Inflammatory macrophage (primary cell): ENCODE measurements around the gene DZIP3.
"Not testable (repeated sequence)": the region's sequence is repeated elsewhere in the genome, so short reads cannot be mapped to it uniquely, and the experiment has no call there.

Experiments
- DNase-seq, 2 donors: peaks; one replicate each; pipeline ENCODE4 v3.0.0-alpha.2; 2020 to 2022

The DZIP3 gene

DNA sequence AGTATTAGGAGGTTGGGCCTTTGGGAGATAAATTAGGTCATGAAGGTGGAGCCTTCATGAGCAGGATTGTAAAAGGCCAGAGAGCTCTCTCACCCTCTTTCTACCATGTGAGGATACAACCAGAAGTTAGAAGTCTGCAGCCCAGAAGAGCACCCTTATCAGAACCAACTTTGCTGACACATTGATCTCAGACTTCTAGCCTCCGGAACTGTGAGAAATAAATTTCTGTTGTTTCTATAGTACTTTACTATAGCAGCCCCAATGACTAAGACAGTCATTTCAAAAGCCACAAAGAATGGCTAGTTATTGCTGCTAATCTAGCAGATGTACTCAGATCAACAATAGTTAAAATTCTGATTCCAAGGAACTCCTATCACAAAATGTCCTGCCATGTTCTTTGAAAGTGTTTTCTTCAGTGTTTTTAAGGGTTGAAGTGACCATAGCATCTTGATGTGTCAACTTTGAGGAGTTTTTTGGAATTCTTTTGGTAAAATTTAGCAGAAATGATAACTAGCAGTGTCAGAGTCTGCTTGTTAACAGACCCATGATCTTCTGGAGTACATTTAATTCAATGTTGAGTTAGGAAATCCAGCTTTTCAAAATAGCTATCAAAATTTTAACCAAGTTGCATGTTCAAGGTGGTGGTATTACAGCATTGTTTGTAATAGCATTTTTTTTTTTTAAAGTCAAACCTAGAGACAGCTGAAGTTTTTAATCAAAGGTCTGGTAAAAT lies 10.3 kb downstream of the DZIP3 start:
- DNase-seq, result no peak

GRCh38 chr3:108602249-108602934 lies 12.9 kb downstream of the DZIP3 start:
- no peak for DNase-seq

DNA sequence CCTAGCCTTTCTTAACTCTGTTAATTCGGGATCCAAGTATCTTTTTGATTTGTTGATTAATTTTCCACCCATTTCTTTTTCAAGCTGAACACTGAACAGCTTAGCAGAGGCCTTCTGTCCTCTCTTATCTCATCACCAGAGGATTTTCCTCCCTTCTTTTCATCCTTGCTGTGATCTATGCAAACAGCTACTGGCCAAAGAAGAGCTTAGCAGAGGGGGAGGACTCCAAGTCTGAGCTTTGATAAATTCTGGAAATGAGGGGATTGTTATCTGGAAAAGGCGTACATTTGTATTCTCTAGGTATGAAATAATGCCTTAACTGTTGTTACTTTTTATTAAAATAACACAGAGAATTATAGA lies 13.4 kb downstream of the DZIP3 start:
- no peak for DNase-seq

DNA sequence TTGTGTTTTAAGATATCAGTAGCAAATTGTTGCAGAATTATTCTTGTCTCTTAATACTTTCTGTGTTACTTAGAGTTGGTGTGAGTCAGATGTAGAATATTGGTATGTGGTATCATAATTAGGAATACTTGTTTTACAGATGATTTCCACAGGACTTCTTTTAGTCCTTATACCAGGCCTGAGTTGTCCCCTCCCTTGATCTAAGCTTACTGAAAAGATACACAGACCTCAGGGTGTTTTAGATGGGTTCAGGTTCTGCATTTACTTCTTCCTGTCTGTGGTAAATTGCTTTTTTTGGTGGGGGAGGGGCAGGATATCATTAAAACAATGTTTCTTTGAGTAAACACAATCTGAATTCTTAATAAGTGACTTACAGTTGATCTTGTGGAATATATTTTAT lies 14.2 kb downstream of the DZIP3 start:
- DNase-seq, result no peak

GRCh38 chr3:108605028-108605427 lies 15.5 kb downstream of the DZIP3 start:
- DNase-seq, result no peak

- DNase-seq, result no peak
Observed at GRCh38 chr3:108605491-108605890, 16.0 kb downstream of the DZIP3 start.

DNA sequence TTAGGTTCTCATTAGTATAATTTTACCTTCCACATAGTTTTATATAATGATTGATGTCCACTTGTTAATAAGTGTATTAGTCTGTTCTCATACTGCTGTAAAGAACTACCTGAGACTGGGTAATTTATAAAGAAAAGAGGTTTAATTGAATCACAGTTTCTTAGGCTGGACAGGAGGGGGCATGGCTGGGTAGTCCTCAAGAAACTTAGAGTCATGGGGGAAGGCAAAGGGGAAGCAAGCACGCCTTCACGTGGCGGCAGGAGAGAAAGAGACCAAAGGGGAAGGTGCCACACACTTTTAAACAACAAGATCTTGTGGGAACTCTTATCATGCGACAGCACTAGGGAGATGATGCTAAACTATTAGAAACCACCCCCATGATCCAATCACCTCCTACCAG lies 19.2 kb downstream of the DZIP3 start:
- no peak for DNase-seq

- DNase-seq, result no peak
Observed at GRCh38 chr3:108610651-108611050, 21.1 kb downstream of the DZIP3 start.

DNA sequence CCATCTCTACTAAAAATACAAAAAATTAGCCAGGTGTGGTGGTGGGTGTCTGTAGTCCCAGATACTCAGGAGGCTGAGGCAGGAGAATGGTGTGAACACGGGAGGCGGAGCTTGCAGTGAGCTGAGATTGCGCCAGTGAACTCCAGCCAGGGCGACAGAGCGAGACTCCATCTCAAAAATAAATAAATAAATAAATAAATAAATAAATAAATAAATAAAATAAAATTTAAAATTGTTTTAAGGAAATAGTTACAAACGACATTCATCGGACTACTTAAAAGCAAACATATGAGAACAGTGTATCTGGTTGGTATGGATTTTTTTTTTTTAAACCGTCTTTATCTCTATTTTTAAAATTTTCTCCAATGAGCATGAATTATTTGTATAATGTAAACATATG lies 26.6 kb downstream of the DZIP3 start:
- not testable (repeated sequence) for DNase-seq

GRCh38 chr3:108620250-108620649 lies 30.7 kb downstream of the DZIP3 start:
- no peak for DNase-seq

DNA sequence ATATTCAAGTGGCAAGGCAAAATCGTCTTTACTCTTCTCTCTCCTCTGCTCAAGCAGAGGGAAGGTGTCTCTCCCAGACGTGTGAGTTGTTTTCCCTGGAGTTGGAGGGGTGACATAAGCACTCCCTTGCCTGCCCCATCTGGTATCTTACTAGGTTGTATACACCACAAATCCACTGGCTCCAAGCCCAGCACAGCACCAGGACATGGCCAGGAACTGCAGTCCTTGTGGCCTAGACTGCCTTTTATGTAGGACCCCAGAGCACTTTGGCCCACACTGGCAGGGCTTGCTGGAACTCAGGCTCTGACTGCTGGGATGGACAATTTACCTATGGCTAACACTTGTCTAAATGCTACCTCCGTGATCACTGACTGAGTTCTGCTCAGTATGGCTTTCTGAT lies 34.0 kb downstream of the DZIP3 start:
- no peak for DNase-seq

GRCh38 chr3:108629974-108630373 lies 40.5 kb downstream of the DZIP3 start:
- no peak for DNase-seq

GRCh38 chr3:108642526-108642925 lies 53.0 kb downstream of the DZIP3 start:
- no peak for DNase-seq

DNA sequence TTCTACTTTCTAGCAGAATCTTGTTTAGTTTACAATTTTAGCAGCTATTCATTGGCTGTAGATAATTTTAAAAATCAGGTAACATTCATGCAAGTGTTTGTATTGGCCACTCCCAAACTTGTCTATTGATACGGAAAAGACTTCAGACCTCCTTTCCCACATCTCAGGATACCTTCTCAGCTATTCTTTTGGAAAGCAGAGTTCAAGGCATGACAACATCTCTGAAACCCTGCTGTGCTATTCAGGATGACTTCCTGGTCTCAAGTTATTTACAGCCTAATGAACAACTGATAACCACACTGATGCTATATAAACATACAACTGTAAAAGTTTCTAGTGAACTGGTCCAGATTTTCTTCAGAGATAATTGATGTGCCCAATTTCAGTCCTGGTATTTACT lies 55.8 kb downstream of the DZIP3 start:
- DNase-seq, result no peak

DNA sequence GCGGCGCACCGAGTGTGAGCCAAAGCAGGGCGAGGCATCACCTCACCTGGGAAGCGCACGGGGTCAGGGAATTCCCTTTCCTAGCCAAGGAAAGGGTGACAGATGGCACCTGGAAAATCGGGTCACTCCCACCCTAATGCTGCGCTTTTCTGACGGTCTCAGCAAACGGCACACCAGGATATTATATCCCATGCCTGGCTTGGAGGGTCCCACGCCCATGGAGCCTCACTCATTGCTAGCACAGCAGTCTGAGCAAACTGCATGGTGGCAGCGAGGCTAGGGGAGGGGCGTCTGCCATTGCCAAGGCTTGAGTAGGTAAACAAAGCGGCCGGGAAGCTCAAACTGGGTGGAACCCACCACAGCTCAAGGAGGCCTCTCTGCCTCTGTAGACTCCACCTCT lies 66.1 kb downstream of the DZIP3 start:
- not testable (repeated sequence) for DNase-seq

- DNase-seq, result no peak
Observed at GRCh38 chr3:108661699-108662098, 72.2 kb downstream of the DZIP3 start.

GRCh38 chr3:108662142-108662738 lies 72.7 kb downstream of the DZIP3 start:
- peak; percentile 37 to 63 for DNase-seq

- no peak for DNase-seq
Observed at GRCh38 chr3:108664266-108664665, 74.7 kb downstream of the DZIP3 start.

- DNase-seq, result no peak
Observed at GRCh38 chr3:108667312-108667711, 77.8 kb downstream of the DZIP3 start.

DNA sequence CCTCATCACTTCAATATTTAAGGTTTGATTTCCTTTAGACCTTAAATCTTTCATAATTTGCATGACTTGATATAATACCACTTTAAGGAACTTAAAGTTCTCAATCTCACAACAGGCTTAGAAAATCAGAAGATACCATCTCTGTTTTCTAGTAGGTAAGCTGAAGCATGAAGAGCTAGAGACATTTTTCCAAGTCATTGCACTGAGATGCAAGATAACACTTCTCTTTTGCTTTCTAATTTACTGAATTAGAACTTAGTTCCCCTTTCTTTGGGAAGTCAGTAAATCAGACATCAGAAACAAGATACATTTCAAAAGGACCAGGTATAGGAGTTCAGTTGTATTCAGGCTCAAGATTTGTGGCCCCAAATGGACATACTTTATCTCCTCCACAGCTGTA lies 79.7 kb downstream of the DZIP3 start:
- DNase-seq, result no peak

DNA sequence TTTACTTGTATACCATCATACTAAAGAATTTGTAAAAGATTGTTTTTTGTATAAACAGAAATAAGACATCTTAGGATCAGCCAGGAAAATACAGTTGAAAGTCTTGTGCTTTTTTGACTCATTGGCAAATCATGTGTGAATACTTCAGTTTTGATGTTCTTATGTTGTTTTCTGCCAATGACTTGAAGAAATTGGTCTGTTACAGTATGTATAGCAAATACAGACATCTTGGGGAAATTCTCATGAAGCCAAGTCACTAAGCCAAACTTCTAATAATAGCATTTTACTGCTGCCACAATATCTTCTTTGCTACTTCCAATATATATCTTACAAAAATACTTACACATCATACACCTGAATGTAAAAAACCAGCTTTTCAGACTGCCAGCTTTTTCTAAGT lies 83.2 kb downstream of the DZIP3 start:
- no peak for DNase-seq

DNA sequence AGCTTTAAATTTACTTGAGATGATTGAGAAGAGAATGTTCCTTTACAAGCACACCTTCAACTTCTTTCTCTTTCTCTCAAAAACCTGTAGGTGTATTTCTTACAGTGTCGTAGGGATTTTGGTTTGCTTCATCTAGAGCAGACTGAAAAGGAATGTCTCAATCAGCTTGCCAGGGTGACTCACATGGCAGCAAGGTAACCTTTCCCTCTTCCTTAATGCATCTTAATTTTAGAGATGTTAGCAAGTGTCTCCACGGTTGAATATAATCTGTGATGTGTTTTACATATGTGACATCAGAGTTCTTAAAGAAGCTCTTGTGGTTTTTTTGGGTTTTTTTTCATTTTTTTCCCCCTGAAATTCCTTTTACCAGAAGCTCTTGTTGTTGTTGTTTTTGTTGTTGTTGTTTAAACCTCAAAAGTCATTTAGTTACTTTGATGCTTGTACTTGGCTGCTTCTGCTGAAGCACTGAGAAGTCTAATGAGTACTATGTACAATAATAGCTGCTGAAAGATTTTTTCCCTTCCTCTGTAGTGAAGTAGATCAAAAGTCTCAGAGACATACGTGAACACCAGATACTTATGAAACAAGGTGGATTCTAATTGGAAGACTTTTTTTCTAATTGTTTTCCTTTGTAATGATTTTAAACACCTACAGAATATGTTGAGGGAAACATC lies 84.6 kb downstream of the DZIP3 start:
- no peak for DNase-seq

DNA sequence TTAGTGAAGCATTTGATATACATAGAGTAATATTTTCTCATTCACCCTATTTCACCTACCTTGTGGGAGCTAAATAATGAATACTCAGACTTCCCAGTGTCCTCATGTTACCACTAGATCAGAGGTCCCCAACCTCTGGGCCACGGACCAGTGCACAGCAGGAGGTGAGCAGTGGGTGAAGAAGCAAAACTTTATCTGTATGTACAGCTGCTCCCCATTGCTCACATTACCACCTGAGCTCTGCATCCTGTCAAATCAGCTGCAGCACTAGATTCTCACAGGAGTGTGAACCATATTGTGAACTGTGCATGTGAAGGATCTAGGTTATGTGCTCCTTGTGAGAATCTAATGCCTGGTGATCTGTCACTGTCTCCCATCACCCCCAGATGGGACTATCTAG lies 88.3 kb downstream of the DZIP3 start:
- DNase-seq, result no peak

DNA sequence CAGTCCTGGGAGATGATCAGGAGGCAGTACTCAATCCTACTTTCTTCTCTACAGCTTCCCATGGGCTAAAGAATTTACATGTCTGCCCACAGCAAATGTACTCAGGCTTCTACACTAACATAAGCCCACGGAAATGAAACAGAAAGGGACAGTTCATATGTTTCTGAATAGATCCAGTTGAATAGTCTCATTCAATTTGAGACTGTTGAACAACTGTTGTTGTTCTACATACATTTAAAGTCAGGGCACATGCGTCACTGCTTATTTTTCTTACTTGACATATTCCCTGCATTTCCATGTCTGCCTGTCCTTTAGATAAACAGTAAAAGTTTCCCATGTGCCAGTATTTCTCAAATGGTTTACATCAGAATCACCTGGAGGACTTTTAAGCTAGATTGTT lies 102.8 kb downstream of the DZIP3 start:
- DNase-seq, result not testable (repeated sequence)
